Activated CD8-positive, alpha-beta T cell treated with anti-CD3 and anti-CD28 coated beads for 36 hours (primary cell): ENCODE data around the gene AUH. TPM values are rescaled to one million over a fixed set of nuclear protein-coding genes. Genes with fewer than 3 reads are reported as not detected.

ENCODE experiments used
- ATAC-seq: fragments of 200-7000 bp; cut with Tn5 transposase; one replicate; pipeline ENCODE4 v1.10.0; 2021; ENCODE audit warnings: mild to moderate bottlenecking, moderate library complexity
- CTCF ChIA-PET: fragments of 350-600 bp; sonication (Branson Sonifier 250); formaldehyde crosslinking; loops from one replicate; lab custom pipeline; 2021; ENCODE audit warnings: antibody characterized with exemption; lab: Charles Lee
- POLR2A ChIA-PET: fragments of 350-600 bp; sonication (Branson Sonifier 250); formaldehyde crosslinking; loops from one replicate; lab custom pipeline; 2021; ENCODE audit warnings: antibody characterized with exemption; lab: Charles Lee
- DNase-seq: peaks from one replicate; pipeline ENCODE4 v3.0.0-alpha.2; 2020
- H3K27ac Mint-ChIP-seq: one replicate; pipeline ENCODE4 v1.8.0; 2021; ENCODE audit warnings: mild to moderate bottlenecking, mixed read lengths
- H3K27me3 Mint-ChIP-seq: one replicate; pipeline ENCODE4 v1.8.0; 2021; ENCODE audit warnings: mixed read lengths
- H3K36me3 Mint-ChIP-seq: one replicate; pipeline ENCODE4 v1.8.0; 2021; ENCODE audit warnings: low read depth, mixed read lengths
- H3K4me1 Mint-ChIP-seq: one replicate; pipeline ENCODE4 v1.8.0; 2021; ENCODE audit warnings: low read depth, mixed read lengths
- H3K4me3 Mint-ChIP-seq: one replicate; pipeline ENCODE4 v1.8.0; 2021; ENCODE audit warnings: mild to moderate bottlenecking, moderate library complexity, mixed read lengths
- H3K9me3 Mint-ChIP-seq: one replicate; pipeline ENCODE4 v1.8.0; 2021; ENCODE audit warnings: mixed read lengths
- CTCF ChIP-seq: fragments of 200-600 bp; IDR thresholded peaks from one replicate; pipeline ENCODE4 v1.8.0; 2022; ENCODE audit warnings: antibody characterized with exemption, mild to moderate bottlenecking
- intact Hi-C: fragments of 100-400 bp; cut with micrococcal nuclease; formaldehyde crosslinking; loops from one replicate; pipeline ENCODE4 v1.10.0; 2022
- total RNA-seq, 2 experiments: library from RNA; stranded (reverse); gene quantifications; one replicate each; pipeline ENCODE4 v1.2.3, GENCODE V29; 2021

The AUH gene
- total RNA-seq, 2 experiments from 2014 or later: 30.8 to 31.1 TPM

- intact Hi-C loops: no loop called here
- Mint-ChIP-seq H3K27ac (no peak overlapping the region), H3K4me3 (no peak overlapping the region), H3K4me1 (peaks cover 58% of the 10 kb centered on the region), H3K36me3 (peaks cover 58% of the 10 kb centered on the region), H3K27me3 (no peaks in the 10 kb centered on the region), H3K9me3 (peaks cover 2% of the 10 kb centered on the region)
- ATAC-seq (peak; percentile 71), DNase-seq (peak; percentile 21)
- ChIA-PET POLR2A (interaction anchor here (0.6 to 2.4 kb wide), 11 partner anchors 9 to 162 kb away, joined by 3 to 28 read pairs (median 3); partner anchors contain the start of genes AUH and NFIL3), CTCF (interaction anchor here (0.7 to 1.8 kb wide), 5 partner anchors 11 to 87 kb away, joined by 3 to 5 read pairs (median 3); no protein-coding TSS in a partner anchor)
- no peak for TF ChIP-seq CTCF
Measured at GRCh38 chr9:91346644-91347043, 15.1 kb downstream of the AUH start.

- POLR2A ChIA-PET: interaction anchor here (0.6 to 2.4 kb wide), 10 partner anchors 8 to 162 kb away, joined by 3 to 28 read pairs (median 3); partner anchors contain the start of gene AUH
- no peak for TF ChIP-seq CTCF
- H3K4me1 Mint-ChIP-seq: peaks cover 65% of the 10 kb centered on the region
- intact Hi-C loops: no loop called here
- H3K27me3 Mint-ChIP-seq: no peaks in the 10 kb centered on the region
- CTCF ChIA-PET: interaction anchor here (0.7 to 1.8 kb wide), 5 partner anchors 9 to 88 kb away, joined by 3 to 5 read pairs (median 4); no protein-coding TSS in a partner anchor
- H3K9me3 Mint-ChIP-seq: peaks cover 2% of the 10 kb centered on the region
- DNase-seq (no peak), ATAC-seq (no peak)
- H3K27ac Mint-ChIP-seq: no peak overlapping the region
- peaks cover 61% of the 10 kb centered on the region for H3K36me3 Mint-ChIP-seq
- H3K4me3 Mint-ChIP-seq: no peak overlapping the region
Measured at GRCh38 chr9:91345978-91346377, 15.7 kb downstream of the AUH start.

- CTCF ChIA-PET: interaction anchor here (0.6 to 1.6 kb wide), 3 partner anchors 12 to 156 kb away, joined by 3 to 4 read pairs (median 3); no protein-coding TSS in a partner anchor
Measured at GRCh38 chr9:91342575-91342974, 19.1 kb downstream of the AUH start.

GRCh38 chr9:91341749-91342148, 20.0 kb downstream of the AUH start:
- DNase-seq (no peak), ATAC-seq (no peak)
- ChIA-PET CTCF (interaction anchor here (0.6 to 1.6 kb wide), 10 partner anchors 13 to 428 kb away, joined by 3 to 6 read pairs (median 3); no protein-coding TSS in a partner anchor), POLR2A (interaction anchor here (0.5 to 1.8 kb wide), 8 partner anchors 9 to 307 kb away, joined by 3 to 10 read pairs (median 3); partner anchors contain the start of gene NFIL3)
- Mint-ChIP-seq H3K4me3 (no peak overlapping the region), H3K9me3 (peaks cover 2% of the 10 kb centered on the region), H3K4me1 (peaks cover 55% of the 10 kb centered on the region), H3K27ac (peak overlapping the region; percentile 71), H3K27me3 (no peaks in the 10 kb centered on the region), H3K36me3 (peaks cover 70% of the 10 kb centered on the region)
- TF ChIP-seq CTCF: no peak
- intact Hi-C loops: no loop called here

More at GRCh38 chr9:91342575-91342974, 19.1 kb downstream of the AUH start:
- no peak for TF ChIP-seq CTCF
- Mint-ChIP-seq H3K27ac (peak overlapping the region; percentile 16), H3K9me3 (peaks cover 2% of the 10 kb centered on the region), H3K27me3 (no peaks in the 10 kb centered on the region), H3K36me3 (peaks cover 70% of the 10 kb centered on the region), H3K4me3 (no peak overlapping the region), H3K4me1 (peaks cover 58% of the 10 kb centered on the region)
- intact Hi-C loops: no loop called here
- no peak for ATAC-seq
- no peak for DNase-seq
- POLR2A ChIA-PET: interaction anchor here (1.0 to 1.8 kb wide), 4 partner anchors 17 to 135 kb away, joined by 3 to 5 read pairs (median 4); partner anchors contain the start of gene NFIL3

GRCh38 chr9:91341258-91341746, 20.4 kb downstream of the AUH start:
- DNase-seq (peak; percentile 45), ATAC-seq (peak; percentile 75)
- no peak overlapping the region for H3K4me3 Mint-ChIP-seq
- H3K4me1 Mint-ChIP-seq: peaks cover 50% of the 10 kb centered on the region
- peaks cover 2% of the 10 kb centered on the region for H3K9me3 Mint-ChIP-seq
- ChIA-PET POLR2A (interaction anchor here (0.5 to 2.2 kb wide), 8 partner anchors 9 to 307 kb away, joined by 3 to 10 read pairs (median 4); partner anchors contain the start of genes AUH and NFIL3), CTCF (interaction anchor here (0.7 to 1.6 kb wide), 9 partner anchors 14 to 427 kb away, joined by 3 to 6 read pairs (median 3); no protein-coding TSS in a partner anchor)
- intact Hi-C loops: no loop called here
- H3K27me3 Mint-ChIP-seq: no peaks in the 10 kb centered on the region
- H3K27ac Mint-ChIP-seq: peak overlapping the region; percentile 71
- H3K36me3 Mint-ChIP-seq: peaks cover 70% of the 10 kb centered on the region
- no peak for TF ChIP-seq CTCF
